T-helper 2 cell (primary cell): ENCODE results near the gene XRN1.
"Not testable (repeated sequence)": the region's sequence is repeated elsewhere in the genome, so short reads cannot be mapped to it uniquely, and the experiment has no call there.

Experiments
- DNase-seq, 5 experiments: peaks; one replicate each; pipeline versions ENCODE4 v3.0.0 to v3.0.0-alpha.2; 2012 to 2022
- total RNA-seq, 2 donors: gene quantifications; one replicate each; lab custom pipeline; 2026; lab: John Stamatoyannopoulos, UW

XRN1 gene
- 188 to 211 reads per million in 2 donors for total RNA-seq

DNA sequence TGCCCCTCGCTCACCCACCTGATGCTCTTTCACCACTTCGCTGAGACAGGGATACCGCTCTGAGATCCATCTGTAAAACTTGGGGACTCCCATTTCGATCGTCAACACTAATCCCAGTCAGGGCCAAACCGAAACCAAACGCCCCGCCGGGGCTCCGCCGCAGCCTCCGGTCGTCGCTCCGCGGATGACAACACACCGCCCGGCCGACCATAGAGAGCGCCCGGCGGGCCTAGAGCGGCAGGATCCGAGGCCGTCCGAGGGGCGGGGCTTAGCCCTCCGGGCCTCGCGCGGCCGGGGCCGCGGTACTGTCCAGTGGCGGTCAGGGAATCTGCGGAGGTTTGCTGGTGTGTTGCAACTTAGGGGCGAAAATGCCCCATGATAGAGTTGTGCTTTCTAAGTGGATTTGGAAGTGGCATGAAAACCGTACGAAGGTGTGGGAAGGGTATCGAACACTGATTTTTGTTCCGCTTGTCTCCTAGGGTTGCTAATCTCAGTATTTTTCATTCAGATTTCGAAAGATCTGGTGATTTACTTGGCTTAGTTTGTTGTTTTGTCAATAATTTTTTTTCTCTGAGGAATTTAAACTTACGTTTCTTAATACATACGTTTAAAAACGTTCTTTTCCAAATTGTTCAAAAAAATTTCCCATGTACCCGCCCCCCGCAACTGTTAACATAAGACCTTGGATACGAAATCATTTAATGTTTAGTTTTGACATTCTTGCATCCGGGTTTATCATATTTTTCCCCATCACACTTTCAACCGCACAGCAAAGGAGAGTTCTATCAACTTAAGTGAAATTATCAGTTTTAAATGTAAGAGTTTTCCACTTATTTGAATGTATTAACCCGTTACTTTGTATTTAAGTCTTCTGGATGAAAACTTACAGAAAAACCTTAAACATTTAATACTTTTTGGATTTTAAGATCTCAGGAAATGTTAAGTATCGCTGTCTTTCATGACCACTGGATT is at the start of gene XRN1:
Gene XRN1, minus strand, starts transcription at position 186 of the 972 bp plus-strand sequence. Its CDS starts 93 bp downstream, at position 93.
- peak; percentile 89 to 96 (median 93) for DNase-seq

DNA sequence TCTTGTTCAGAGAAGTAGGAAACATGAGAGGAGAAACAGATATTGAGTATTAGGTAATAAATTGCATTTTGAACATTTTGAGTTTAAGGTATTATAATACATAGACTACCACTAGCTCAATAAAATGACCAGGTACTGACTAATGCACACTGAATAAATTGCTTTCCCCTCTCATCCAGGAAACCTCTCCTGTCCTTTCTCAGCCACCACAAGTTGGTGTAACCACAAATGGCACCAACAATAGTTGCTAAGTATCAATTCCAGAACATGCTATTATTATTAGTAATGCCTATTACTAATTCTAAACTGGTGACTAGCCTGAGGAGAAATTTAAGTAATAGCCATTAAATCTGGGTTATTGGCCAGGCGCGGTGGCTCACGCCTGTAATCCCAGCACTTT is 47.3 kb upstream of the XRN1 start:
- DNase-seq, result no peak

- DNase-seq, result no peak
These were observed 44.3 kb upstream of the XRN1 start for GRCh38 chr3:142492184-142492583.

GRCh38 chr3:142489572-142490323 is 41.9 kb upstream of the XRN1 start:
- DNase-seq, result no peak

DNA sequence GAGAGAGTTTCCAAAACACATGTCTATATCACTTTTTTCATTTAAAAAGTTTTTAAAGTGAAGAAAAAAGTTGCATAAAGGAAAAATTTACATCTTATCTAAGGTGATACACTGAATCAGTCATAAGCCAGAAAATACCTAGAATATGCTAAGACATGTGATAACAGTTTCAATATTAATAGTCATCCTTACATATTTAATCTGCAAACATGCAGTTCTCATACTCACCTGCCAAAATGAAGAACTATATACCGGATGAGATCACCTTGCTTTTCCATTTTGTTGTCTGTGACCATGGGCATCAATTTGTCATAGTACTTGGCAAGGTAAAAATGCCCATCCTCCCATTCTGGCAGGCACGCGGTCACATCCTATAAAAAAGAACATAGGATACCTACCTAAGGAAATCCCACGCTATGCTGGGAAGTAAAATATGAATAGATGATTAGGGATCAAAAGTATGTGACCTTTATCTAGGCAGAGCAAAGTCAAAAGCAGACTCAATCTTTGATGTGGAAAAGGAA is 37.1 kb upstream of the XRN1 start:
- DNase-seq, result no peak

DNA sequence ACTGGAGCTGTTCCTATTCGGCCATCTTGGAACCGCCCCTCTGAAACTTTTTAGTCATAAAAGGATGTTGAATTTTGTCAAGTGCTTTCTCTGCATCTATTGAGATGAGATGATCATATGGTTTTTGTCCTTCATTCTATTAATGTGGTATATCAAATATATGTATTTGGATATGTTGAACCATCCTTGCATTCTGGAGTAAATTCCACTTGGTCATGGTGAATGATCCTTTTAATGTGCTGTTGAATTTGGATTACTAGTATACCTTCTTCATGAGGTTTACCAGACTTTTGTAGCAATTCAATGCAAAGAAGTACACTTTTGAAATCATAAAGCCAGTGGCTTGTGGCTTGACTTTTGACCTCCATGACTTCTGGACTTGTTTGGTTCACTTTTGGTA is 33.4 kb upstream of the XRN1 start:
- peak in 1 of 5 experiments; percentile 4 for DNase-seq

GRCh38 chr3:142470826-142471225 is 23.0 kb upstream of the XRN1 start:
- no peak for DNase-seq

DNA sequence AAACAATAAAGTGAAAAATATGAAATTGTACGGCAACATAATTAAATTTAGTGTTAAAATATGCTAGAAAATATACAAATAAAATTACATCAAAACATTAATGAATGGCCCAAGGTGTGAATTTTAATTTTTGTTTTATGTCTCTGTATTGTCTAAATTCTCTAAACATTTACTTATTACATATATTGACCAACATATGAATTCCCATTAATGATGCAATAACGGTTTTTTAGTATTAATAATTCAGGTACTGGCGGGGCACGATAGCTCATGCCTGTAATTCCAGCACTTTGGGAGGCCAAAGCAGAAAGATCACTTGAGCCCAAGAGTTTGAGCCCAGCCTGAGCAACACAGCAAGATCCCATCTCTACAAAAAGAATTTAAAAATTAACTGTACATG is 20.6 kb upstream of the XRN1 start:
- no peak for DNase-seq

DNA sequence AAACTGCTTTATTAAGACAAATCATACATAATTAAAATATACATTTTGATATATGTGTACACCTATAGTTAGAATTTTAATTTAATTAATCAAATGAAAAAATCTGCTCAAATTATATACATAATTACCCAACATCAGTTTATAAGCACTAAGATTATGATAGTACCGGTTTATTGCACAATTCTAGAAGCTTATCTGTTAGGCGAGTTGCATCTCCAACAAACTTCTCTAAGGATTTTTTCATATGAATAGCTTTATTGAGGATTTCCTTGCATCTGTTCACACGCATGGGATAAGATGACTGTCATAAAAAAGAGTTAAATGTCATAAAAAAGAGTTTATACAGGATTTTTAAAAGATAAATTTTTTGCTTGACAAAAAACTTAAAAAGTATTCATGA is 19.9 kb upstream of the XRN1 start:
- no peak for DNase-seq

DNA sequence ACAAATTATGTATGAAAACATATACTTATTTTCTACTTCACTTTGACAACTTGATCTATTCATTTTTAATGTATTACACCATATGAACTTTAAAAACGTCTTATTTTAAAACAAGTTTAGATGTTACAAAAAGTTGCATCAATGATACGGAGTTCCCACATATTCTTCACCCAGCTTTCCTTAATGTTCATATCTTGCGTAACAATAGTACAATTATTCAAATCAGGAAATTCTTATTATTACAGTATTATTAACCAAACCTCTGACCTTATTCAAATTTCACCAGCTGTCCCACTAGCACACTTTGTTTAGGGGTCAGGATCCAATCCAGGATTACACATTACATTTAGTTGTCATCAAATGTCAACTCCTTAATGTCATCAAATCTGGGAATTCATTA is 12.9 kb upstream of the XRN1 start:
- no peak for DNase-seq

- no peak for DNase-seq
These were observed 12.1 kb upstream of the XRN1 start for GRCh38 chr3:142459929-142460328.

DNA sequence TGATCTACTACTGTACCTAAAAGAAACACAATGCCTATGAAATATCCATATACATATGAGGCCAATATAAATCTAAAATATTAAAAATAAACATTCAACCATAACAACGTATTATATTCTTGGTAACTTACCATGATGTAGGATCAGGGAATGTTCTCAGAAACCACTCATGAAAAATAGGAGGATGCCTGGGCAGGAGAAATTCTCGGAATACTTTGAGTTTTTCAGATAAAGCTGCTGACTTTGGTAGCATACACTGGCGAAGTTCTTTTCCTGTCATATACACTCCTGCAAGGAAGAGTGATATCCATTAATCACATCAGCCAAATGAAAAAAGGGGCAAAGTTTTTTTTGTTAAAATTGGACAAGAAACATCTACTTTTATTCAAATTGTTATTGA is 11.3 kb upstream of the XRN1 start:
- no peak for DNase-seq

DNA sequence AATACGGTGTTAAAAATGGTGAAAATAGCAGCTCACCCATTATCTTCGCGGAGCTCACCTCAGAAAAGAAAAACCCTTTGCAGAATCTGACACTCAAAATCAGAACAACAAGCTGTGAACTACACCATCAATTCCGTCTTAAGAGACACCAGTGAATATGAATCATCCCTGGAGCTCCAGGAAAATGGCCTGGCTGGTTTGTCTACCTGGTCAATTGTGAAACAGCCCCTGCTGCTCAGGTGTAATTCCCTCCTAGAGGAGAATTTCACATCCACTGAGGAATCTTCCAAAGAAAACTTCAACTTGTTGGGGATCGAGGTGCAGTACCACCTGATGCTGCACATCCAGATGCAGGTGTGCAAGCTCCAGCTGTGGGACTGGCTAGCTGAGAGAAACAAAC is 3.0 kb upstream of the XRN1 start:
- no peak for DNase-seq

- no peak for DNase-seq
These were observed 2.4 kb upstream of the XRN1 start for GRCh38 chr3:142450189-142450588.

GRCh38 chr3:142447301-142447851 is 461 bp downstream of the XRN1 start:
- DNase-seq, result peak; percentile 4 to 60 (median 33)

DNA sequence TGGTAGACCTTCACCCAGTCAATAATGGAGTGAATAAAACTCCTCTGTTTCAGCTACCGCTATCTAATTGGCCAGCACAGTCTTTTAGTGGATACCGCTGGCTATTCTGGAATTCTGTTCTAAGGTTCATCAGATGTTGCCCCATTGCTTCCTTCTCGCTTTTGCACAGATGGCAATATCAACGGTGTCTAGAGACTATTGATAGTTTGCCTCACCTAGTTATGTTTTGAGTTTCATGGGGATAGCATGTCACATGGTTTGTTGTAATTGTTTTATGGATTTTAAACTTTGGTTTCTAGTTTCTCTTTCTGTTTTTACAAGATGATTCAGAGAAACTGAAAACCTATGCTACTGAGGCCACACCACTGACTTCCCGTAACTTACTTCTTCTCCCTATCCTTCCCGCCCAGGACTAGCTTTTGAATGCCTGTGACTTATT is 2.0 kb downstream of the XRN1 start:
- peak in 1 of 5 experiments; percentile 78 for DNase-seq

- DNase-seq, result no peak
These were observed 3.5 kb downstream of the XRN1 start for GRCh38 chr3:142444343-142444742.

DNA sequence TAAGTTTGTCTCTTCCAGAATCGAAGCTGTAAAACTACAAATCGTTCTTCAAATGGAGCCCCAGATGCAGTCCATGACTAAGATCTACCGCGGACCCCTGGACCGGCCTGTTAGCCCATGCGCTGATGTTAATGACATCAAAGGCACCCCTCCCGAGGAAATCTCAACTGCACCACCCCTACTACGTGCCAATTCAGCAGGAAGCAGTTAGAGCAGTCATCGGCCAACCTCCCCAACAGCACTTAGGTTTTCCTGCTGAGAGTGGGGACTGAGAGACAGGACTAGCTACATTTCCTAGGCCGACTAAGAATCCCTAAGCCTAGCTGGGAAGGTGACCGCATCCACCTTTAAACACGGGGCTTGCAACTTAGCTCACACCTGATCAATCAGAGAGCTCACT is 4.8 kb downstream of the XRN1 start:
- not testable (repeated sequence) for DNase-seq

- not testable (repeated sequence) for DNase-seq
These were observed 8.2 kb downstream of the XRN1 start for GRCh38 chr3:142439499-142440220.

DNA sequence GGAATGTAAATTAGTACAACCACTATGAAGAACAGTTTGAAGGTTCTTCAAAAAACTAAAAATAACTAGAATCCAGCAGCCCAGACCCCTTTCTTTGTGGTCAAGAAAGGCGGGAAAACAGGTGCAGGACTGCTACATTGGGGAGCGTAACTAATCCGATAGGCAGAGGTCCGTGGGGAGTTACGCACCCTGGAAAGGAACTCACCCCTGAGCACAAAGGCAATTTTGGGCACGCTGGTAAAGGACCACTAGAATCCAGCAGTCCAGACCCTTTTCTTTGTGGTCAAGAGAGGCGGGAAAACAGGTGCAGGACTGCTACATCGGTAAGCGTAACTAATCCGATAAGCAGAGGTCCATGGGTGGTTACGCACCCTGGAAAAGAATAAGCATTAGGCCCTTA is 9.7 kb downstream of the XRN1 start:
- not testable (repeated sequence) for DNase-seq

DNA sequence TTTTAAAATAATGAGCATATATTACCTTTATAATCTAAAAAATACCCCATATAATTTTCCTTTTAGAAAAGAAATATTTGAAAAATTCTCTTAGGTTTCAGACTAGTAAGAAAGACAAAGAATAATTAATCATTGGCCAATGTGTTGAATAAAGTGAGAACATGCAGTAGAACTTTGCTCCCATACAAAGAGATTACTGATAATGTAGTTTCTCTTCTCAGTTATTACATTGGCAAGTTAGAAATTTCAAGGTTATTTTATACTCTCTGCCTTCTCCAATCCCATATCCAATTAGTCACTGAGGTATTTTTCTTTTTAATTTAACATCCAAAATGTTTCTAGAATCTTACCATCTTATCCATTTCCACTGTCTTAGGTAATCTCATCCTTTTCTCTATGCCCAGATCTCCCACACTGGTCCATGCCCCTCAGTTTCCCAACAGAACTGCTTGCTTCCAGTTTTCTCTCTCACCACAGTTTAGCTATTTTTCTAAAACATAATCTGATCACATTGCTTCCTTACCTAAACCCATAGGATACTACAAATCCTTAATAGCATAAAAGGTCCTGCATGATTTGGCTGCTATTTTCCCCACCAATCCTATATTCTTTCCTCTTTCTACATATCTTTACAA is 10.8 kb downstream of the XRN1 start:
- no peak for DNase-seq

GRCh38 chr3:142434503-142434902 is 13.3 kb downstream of the XRN1 start:
- DNase-seq, result no peak
